Inferior parietal cortex (tissue), 1 donor: Measurements from ENCODE around the gene YJEFN3.

Experiments used
- DNase-seq: peaks from one replicate; pipeline ENCODE4 v3.0.0-alpha.2; 2016; ENCODE audit errors: extremely low spot score

Gene YJEFN3

DNA sequence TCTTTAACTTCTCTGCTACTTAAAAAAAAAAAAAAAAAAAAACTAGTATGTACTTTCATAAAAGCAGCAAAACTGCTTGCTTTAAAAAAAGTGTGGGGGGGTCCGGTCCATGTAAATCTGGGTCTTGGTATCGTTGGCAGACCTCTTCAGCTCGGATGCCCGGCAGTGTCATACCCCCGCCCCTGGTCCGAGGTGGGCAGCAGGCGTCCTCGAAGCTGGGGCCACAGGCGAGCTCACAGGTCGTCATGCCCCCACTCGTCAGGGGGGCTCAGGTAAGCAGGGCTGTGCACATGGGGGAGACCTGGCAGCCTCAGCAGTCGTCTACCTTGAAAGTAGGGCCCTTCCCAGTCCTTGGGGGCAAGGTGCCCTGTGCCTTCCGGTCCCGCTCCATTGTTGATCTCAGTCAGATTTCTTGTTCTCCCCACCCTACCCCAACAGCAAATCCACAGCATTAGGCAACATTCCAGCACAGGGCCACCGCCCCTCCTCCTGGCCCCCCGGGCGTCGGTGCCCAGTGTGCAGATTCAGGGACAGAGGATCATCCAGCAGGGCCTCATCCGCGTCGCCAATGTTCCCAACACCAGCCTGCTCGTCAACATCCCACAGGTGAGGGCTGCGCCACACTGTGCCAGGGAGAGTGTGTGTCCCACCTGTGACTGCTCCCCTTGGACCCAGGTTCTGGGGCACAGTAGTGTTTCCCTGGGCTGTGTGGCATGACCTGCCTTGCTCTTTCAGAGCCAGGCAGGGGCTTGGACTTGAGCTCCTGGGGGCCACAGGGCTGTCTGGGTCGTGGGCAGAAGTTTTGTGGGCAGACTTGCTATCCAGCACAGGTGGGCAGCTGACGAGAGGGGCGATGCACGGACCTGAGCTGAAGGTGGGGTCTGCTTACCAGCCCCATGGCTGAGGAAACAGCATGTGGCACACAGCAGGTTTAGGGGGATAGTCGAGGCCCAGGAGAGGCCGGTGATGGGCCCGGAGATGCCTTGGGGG lies 32.8 kb upstream of the YJEFN3 start:
- DNase-seq = no peak

DNA sequence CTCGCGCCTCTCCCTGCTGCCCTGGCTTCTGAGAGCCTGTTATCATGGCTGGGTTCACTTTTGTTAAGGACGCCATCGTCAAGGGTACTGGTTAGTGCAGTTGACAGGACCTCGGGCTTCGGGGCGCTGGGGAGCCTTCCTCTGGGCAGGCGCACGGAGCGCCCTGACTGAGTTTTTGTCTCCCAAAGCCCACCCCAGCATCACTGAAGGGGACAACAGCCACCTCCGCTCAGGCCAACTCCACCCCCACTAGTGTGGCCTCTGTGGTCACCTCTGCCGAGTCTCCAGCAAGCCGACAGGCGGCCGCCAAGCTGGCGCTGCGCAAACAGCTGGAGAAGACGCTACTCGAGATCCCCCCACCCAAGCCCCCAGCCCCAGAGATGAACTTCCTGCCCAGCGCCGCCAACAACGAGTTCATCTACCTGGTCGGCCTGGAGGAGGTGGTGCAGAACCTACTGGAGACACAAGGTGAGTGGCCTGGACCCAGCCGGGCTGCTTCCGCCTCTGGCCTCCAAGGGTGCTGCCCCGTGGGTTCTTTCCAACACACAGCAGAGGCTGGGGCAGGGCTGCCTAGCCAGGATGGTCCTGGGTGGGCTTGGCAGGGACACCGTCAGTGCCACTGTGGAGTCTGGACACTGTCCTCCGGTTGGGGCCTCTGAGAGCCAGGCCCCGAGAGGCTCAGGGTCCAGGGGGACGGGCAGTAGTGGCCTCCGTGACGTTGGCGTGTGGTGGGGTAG lies 30.3 kb upstream of the YJEFN3 start:
- DNase-seq = no peak

DNA sequence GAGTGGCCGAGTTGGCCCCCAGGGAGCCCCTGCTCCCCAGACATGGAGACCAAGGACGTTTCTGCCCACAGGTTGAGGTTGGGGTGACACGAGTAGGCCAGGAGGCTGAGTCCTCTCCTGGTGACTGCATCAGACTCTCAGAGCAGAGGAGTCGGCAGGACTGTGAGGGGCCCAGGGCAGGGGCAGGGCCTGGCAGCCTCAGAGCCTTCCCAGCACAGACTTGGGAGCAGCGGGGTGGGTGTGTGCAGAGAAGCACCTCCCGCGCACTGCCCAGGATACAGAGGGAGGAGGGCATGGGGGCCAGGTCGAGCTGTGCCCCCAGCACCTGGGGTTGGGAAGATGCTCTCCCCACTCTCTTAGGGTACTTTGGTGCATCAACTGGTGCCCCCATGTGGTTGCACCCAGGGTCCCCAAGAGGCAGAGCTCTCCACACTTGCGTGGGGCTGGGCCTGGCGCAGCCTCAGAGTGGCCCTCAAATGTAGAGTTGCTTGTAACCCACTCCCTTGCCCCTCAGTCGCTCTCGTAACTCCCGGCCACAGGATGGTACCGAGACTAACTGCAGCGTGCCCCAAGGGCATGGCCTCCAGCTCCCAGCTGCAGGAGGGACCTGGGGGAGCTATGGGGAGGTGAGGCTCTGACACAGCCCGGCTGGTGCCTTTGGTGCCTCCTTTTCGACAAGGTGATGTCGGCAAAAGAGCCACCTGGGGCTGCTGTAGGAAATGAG lies 29.3 kb upstream of the YJEFN3 start:
- DNase-seq = no peak

DNA sequence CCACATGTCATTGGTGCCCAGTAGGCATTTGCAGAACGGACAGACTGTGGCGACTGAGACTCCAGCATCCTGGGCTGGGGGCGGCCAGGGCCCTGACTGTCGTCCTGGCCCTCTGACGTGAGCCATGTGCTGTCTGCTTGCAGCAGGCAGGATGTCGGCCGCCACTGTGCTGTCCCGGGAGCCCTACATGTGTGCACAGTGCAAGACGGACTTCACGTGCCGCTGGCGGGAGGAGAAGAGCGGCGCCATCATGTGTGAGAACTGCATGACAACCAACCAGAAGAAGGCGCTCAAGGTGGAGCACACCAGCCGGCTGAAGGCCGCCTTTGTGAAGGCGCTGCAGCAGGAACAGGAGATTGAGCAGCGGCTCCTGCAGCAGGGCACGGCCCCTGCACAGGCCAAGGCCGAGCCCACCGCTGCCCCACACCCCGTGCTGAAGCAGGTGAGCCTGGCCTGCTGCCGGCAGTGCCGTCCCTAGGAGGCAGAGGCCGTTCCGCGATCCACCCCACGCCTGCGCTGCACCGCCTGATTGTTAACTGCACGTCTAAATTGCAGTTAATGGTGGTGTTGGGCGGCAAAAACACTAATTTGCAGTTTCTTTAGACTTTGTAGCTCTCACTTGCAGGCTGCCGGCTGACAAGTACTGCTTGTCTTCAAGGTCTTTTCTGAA lies 27.6 kb upstream of the YJEFN3 start:
- no peak for DNase-seq

DNA sequence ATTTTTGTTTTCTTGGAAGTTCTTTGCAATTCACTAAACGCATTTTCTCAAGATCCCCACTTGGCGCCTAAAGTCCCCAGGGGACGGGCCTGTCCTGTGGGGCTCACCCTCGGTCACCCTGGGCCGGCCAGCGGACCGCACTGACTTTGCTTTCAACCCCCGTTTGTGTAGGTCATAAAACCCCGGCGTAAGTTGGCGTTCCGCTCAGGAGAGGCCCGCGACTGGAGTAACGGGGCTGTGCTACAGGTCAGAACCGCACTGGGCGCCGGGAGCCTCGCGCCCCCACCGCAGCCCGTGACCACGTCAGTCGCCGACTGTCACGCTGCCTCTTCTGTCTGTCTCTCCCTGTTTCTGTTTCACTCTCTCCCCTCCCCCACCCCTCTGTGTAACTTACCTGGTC lies 26.9 kb upstream of the YJEFN3 start:
- DNase-seq = no peak

DNA sequence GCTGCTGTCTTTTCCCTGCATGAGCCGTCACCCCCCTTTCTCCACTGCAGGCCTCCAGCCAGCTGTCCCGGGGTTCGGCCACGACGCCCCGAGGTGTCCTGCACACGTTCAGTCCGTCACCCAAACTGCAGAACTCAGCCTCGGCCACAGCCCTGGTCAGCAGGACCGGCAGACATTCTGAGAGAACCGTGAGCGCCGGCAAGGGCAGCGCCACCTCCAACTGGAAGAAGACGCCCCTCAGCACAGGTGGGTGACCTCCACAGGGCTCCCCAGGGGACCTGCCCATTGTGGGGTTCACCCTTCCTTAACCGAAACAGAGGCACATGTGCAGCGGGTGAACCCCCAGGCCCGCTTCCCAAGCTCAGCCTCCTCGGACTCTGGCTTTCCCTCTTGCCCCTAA lies 26.4 kb upstream of the YJEFN3 start:
- no peak for DNase-seq

DNA sequence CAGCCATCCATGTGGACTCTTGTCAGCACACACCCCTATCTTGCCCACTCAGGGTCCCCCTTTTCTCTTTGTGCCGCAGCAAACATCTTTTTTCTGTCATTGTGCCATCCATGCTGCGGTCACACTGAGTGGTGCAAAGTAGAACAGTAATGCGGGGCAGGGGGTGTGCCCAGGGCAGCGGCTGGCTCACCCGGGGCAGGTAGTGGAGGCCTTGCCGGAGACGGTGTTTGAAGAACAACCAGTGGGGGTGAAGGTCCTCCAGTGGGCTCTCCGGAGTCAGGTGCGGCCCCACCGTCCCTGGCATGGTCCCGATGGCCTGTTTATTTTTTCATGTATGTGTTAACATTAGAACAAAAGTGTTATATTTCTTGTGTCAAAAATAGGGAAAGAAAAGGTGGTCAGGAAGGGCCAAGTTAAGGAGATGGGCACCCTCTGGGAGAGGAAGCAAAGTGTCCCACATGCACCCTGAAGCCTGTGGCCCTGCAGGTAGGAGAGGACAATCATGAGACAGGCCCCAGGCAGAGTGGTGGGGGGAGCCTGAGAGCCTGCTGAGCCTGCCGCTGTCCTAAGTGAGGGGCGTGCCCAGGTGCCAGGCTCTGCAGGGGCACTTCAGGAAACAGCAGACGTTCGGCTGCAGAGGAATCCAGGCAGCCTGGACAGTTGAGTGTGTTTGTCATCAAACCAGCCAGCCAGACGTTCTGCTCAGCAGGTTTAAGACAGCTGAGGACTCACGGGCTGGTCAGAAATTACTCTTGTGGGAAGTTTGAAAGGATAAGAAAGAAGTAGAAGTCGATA lies 25.7 kb upstream of the YJEFN3 start:
- no peak for DNase-seq

DNA sequence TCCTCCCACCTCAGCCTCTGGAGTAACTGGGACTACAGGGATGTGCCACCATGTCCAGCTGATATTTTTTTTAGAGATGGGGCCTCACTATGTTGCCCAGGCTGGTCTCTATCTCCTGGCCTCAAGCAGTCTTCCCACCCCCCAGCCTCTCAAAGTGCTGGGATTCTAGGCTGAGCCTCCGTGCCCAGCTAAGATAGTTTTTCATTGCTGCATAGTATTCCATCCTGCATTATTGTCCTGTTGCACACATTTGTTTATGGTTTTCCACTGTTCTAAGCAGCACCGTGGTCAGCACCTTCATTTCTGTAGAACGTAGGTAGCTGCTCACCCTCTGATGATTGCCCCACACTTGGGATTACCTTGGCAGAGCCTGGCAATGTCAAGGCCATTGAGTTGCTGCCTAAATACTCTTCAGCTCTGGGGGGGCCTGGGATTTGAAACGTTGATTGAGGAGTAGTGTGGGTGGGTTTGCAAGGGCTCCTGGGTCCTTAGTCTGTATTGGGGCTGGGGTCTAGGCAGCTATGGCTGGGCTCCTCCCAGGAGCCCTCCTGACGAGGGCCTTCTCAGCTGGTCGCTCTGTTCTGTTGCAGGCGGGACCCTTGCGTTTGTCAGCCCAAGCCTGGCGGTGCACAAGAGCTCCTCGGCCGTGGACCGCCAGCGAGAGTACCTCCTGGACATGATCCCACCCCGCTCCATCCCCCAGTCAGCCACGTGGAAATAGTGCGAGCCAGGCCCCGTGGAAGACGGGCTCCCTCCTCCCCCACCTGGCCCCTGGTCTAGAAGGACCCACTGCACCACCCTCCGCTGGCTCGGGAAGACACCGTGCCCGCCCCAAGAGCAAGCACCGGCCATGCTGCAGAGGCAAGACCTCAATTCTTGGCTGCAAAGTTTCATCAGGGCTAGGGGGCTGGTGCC lies 23.7 kb upstream of the YJEFN3 start:
- no peak for DNase-seq

DNA sequence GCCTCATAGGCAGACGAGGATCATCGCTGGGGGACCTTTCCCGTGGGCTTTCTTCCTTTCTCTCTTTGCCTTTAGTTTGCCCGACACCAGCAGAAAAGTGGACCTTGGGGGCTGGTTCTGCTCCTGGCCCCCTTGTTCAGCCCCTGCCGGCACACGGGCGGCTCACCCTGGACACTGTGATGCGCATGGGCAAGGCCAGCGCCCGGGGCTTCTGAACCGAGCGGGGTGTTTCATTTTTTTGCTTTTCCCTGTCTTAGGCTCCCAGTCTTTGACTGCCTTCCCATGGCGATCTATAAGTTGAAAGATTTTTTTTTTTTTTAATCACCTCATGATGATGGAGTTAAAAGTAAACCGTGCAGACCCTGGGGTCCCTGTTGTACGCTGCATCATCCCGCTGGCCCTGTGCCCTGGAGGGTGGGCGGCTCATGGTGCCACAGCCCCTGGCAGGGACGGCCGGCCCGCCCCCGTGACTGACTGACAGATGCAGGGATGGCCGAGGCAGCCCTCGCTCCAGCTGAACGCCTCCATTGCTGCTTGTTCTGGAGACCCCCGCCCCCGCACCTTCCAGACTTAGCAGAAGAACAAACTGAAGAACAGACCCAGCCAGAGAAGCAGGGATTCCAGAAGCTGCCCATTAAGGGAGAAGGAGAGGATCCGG lies 22.9 kb upstream of the YJEFN3 start:
- no peak for DNase-seq

DNA sequence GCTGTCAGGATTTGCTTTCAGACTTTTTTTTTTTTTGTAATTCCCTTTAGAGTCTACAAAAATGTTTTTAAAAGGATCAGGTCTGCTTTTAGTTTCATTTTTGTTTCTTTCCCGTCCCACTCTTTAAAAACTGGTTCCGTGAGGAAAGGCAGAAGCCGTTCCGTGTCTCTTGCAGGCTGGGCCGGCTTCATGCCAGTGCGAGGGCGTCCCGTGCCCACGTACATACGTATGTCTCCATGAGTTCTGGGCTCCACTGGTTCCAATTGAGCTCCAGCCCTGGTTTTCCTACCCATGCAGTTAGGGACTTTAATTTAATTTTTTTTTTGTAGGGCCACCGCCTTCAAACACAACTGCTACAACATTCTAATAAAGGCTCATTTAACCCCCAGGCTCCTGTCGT lies 22.1 kb upstream of the YJEFN3 start:
- DNase-seq = no peak

DNA sequence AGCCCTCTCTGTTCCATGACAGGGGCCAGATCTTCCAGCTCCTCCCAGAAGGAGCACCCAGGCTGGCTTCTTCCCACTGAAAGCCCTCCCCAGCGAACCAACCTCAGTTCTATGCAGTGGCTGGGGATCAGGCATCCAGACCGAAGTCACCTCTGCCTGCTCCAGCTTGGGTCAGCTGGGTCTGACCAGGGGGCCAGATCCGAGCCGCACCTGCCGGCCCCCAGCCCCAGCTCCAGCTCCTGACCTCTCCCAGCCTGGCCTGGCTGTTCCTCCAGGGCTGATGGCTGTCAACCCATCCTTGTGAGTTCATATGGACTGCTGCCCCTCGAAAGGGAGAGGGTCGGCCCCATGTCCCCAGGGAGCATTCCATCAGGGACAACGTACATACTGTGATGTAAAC lies 21.4 kb upstream of the YJEFN3 start:
- no peak for DNase-seq

DNA sequence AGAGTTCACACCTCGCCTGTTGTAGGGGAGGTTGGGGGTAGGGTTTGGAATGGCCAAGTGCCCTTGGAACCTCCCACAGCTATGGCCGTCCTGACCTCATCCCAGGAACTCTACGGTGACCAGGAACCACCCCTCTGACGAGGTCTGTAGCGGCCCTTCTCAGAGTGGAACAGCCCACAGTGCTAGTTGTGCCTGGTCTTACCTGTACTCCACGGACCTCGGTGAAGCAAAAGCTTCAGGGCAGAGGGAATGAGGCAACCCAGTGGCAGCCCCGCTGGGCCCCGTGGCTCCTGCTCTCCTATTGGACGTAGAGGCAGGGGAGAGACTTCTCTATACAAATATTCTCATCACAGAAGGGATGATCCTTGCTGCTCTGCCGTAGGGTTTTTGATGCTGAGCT lies 20.5 kb upstream of the YJEFN3 start:
- no peak for DNase-seq

DNA sequence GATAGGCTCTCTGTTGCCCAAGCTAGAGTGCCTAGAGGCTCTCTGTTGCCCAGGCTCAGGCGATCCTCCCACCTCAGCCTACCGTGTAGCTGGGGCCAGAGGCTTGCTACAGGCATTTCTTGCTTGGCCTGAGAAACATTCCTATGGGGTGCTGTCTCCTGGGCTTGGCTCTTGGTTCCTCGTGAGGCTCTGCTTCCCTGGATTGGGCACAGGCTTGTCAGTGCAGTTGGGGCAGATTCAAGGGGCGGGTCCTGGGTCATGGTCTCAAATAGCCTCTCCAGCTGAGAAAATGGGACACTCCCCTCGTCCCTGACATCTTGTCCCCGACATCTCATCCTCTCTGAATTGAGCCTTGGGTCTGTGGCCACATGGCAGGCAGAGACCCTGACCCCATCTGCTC lies 18.3 kb upstream of the YJEFN3 start:
- no peak for DNase-seq

DNA sequence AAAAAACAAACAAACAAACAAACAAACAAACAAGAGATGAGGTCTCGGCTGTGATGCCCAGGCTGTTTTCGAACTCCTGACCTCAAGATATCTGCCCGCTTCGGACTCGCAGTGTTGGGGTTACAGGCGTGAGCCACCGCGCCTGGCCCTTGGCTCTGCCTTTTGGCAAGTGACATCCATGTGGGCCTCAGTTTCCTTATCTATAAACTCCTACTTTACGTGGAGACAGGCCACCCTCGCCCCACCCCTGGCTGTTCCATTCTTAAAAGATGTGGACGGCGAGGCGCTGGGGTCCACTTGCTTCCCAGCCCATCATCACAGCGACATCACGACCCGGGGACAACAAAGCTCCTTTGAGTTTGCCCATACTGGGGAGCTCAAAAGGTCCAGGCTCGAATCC lies 15.0 kb upstream of the YJEFN3 start:
- DNase-seq = no peak

DNA sequence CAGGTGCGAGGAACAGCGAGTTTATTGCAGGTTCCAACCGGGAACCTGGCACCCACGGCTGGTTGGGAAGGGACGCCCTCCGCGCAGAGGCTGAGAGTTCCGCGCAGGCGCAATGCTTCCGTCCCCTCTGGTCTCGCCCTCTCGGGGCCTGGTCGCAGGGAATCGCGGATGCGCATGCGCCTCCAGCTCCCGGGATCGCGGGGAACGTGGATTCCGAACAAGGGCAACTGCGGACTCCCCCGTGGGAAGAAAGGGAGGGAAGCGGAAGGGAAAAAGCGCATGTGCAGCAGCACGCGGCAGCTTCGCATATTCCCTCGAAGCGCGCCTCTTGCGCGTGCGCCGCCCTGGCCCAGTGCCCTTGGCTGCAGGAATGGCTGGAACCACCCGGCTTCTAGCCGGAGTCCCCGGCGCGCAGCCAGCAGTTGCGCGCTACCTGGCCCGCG lies 14.5 kb upstream of the YJEFN3 start:
- DNase-seq = no peak

DNA sequence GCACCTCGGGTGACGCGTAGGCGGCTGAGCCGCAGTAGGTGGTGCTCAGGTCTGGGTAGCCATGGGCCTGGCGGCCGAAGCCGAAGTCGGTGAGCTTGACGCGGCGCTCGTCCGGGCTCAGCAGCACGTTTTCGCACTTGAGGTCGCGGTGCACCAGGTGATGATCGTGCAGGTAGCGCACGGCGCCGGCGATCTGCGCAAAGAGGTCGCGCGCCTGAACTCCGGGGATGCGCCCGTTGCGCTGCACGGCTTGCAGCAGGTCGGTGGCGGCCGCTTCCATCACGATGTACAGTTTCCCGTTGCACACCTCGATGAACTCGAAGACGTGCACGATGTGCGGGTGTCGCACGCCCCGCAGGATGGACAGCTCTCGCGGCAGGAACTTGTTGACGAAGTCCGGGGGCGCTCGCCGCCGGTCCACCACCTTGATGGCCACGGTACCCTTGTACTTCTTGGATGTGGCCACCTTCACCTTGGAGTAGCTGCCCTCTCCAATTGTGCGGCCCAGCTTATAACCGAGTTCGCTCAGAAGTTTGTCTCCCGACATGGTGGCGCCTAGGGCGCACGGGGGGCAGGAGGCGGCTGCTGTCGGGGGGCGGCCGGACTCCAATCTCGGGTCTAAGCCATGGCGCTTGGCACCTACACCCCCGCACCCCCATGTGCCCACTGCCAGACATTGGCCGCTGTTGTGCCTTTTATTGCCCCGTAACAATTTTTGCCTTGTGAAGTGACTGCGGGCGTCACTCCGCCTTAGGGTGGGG lies 13.7 kb upstream of the YJEFN3 start, which contains the start of gene TSSK6:
TSS of gene TSSK6 (minus strand) at position 668 of the 761 bp plus-strand sequence. CDS start at position 547, 121 bp downstream.
- DNase-seq = no peak

DNA sequence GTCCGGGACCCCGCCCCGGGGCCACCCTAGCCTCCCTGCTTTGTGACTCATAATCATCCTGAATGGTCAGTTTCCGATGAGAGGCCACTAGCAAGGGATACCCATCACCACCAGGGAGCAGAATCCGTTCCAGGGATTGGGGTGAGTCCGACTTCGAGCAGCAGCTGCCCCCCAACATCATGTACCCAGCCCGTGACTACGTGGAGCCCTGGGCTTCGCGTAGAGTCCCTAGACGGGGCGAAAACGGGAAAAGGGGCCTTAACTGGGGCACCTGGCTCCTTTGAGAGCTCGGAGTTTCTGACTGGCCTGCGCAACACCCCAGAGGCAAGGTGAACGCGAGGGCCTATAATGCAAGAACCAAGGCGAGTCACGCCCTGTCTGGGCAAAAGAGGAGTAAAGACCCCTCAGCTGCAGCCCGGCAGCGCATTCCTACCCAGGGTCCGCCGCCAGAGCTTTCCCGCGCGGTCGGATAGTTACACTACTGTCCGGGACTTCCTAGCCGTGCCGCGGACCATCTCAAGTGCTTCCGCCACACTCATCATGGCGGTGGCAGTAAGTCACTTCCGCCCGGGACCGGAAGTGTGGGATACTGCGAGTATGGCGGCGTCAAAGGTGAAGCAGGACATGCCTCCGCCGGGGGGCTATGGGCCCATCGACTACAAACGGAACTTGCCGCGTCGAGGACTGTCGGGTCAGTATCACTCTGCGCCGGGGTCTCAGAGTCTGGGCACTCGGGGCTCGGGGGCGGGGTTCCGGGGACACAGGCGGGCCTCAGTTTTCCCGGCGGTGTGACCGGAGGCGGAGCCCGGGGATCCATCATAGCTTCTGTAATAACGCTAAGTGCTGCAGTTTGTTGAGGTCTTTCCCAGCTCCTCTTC lies 12.8 kb upstream of the YJEFN3 start, which contains the start of gene NDUFA13:
TSS of gene NDUFA13 (plus strand) at position 584 of the 878 bp plus-strand sequence. CDS start at position 598, 14 bp downstream.
- peak; percentile 97 for DNase-seq
